Right cardiac atrium (tissue), 5 donors: ENCODE results near the gene RUVBL1. TPM values are rescaled to one million over a fixed set of nuclear protein-coding genes. Genes with fewer than 3 reads are reported as not detected.

ENCODE experiments used
- ATAC-seq, 2 donors: fragments of 200-7000 bp; cut with Tn5 transposase; one replicate each; pipeline versions ENCODE4 v1.8.0 to v1.9.1; 2020; ENCODE audit warnings: moderate library complexity in 2 of 2, mild to moderate bottlenecking in 1 of 2
- DNase-seq, 3 donors: peaks; one replicate each; pipeline ENCODE4 v3.0.0-alpha.2; 2020
- H3K27ac ChIP-seq: one replicate; pipeline ENCODE4 v1.5.1; 2013; ENCODE audit warnings: mild to moderate bottlenecking, low read length, control low read depth, moderate library complexity
- H3K27me3 ChIP-seq: one replicate; pipeline ENCODE4 v1.6.1; 2013; ENCODE audit not compliant: control insufficient read depth, insufficient read depth
- H3K4me1 ChIP-seq: one replicate; pipeline ENCODE4 v1.6.1; 2013; ENCODE audit warnings: low read length; ENCODE audit not compliant: control insufficient read depth, insufficient read depth
- H3K4me3 ChIP-seq: one replicate; pipeline ENCODE4 v1.5.1; 2013; ENCODE audit warnings: low read length, control low read depth
- H3K9me3 ChIP-seq: one replicate; pipeline ENCODE4 v1.6.1; 2013; ENCODE audit warnings: low read length; ENCODE audit not compliant: control insufficient read depth
- WGBS: extraction: QIAGEN DNeasy Blood & Tissue Kit; methylation state at CpG from one replicate; pipeline ENCODE4 v1.1.7; 2013; 5-methylcytosine and 5-hydroxymethylcytosine counted together
- intact Hi-C, 4 donors: fragments of 100-400 bp; cut with DNase I; formaldehyde crosslinking; loops; one replicate each; pipeline versions ENCODE4 v1.11.0 to v1.14.0; 2022 to 2023
- long read RNA-seq, 4 donors: library from polyadenylated mRNA; unstranded; transcript quantifications; one replicate each; pipeline ENCODE4 v2.0.0, GENCODE V29; 2020 to 2021
- polyA plus RNA-seq: library from polyadenylated mRNA; stranded (reverse); fragments of 200-250 nt; gene quantifications from one replicate; pipeline ENCODE4 v1.2.3, GENCODE V29; 2013
- total RNA-seq, 4 donors: library from RNA; stranded (reverse); fragmentation: NEBNext Ultra II Directional; extraction: Animal tissue kit (Norgen Biotek cat#: 25700); gene quantifications; one replicate each; pipeline ENCODE4 v1.2.1, GENCODE V29; 2021
- donor health status: healthy with polysubstance abuse.
- donor health status: DM: no; HTN: yes; CAD: no.
- donor health status: DM: no; HTN: no; CAD: no.
- donor health status: DM: no; HTN: yes; CAD: no; lungs with severe emphysema.
- donor health status: DM: yes; HTN: yes; CAD: no.

Gene RUVBL1
- 10 to 100 TPM; 20.9 to 27.1 (median 26.6) TPM for total RNA-seq
- 28.9 TPM for polyA plus RNA-seq
- long read RNA-seq, donor 1, transcript RUVBL1-201 (11 exons, 1,761 nt): major isoform, 37 of 51 reads
- long read RNA-seq, donor 1, partial matches to known transcripts: 0 of 51 reads
- long read RNA-seq, donor 1, other reads (novel, unspliced or antisense): 14 of 51 reads
- long read RNA-seq, donor 2, transcript RUVBL1-201 (11 exons, 1,761 nt): major isoform, 17 of 24 reads
- long read RNA-seq, donor 2, partial matches to known transcripts: 1 of 24 reads
- long read RNA-seq, donor 2, other reads (novel, unspliced or antisense): 6 of 24 reads
- long read RNA-seq, donor 3, transcript RUVBL1-201 (11 exons, 1,761 nt): major isoform, 56 of 80 reads
- long read RNA-seq, donor 3, partial matches to known transcripts: 2 of 80 reads
- long read RNA-seq, donor 3, other reads (novel, unspliced or antisense): 22 of 80 reads
- long read RNA-seq, donor 4, transcript RUVBL1-201 (11 exons, 1,761 nt): major isoform, 25 of 32 reads
- long read RNA-seq, donor 4, partial matches to known transcripts: 0 of 32 reads
- long read RNA-seq, donor 4, other reads (novel, unspliced or antisense): 6 of 32 reads

GRCh38 chr3:128123538-128124368 lies at the start of gene RUVBL1:
Gene RUVBL1, minus strand, starts transcription at chr3:128123812. Its CDS starts 88 bp downstream, at chr3:128123724.
- WGBS: 2% methylated on average over 47 of the region's 47 CpGs
- Histone ChIP-seq H3K4me3 (peak within 1 kb of the TSS; percentile 71), H3K4me1 (no peaks in the 10 kb centered on the region), H3K27me3 (no peaks in the 10 kb centered on the region), H3K27ac (peak within 1 kb of the TSS; percentile 14), H3K9me3 (no peaks in the 10 kb centered on the region)
- intact Hi-C loops: no loop called here
- peak; percentile 99 for DNase-seq
- peak; percentile 100 for ATAC-seq

DNA sequence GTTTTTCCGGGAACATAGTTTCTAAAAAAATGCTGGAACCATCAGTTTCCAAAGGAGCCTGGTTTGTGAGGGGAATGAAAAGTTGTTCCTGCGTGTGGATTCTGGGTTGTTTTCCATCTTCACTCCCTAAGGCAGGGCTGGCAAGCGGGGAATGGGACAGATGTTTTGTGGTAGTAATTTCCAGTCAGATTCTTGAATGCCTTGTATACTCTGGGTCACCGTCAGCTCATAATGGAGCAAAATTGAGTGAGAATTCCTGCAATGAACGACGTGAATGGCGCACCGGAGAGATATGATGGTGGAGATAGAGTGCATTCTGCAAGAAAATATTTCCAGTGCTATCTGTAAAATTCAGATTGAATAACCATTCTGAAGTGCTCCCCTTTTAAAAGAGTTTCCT lies 49.6 kb upstream of the RUVBL1 start:
- Histone ChIP-seq H3K27me3 (no peaks in the 10 kb centered on the region), H3K27ac (no peak overlapping the region), H3K4me1 (peaks cover 12% of the 10 kb centered on the region), H3K4me3 (no peak overlapping the region), H3K9me3 (no peaks in the 10 kb centered on the region)
- DNase-seq (peak in 1 of 3 donors; percentile 58), ATAC-seq (no peak)
- intact Hi-C loops: loop anchor here in 2 of 4 donors (5.0 to 10.0 kb wide), 5 partner anchors 142 to 434 kb away; partner anchors contain the start of gene GATA2 (in 1 of the 2)
- WGBS: 71% methylated on average over 8 of the region's 8 CpGs

DNA sequence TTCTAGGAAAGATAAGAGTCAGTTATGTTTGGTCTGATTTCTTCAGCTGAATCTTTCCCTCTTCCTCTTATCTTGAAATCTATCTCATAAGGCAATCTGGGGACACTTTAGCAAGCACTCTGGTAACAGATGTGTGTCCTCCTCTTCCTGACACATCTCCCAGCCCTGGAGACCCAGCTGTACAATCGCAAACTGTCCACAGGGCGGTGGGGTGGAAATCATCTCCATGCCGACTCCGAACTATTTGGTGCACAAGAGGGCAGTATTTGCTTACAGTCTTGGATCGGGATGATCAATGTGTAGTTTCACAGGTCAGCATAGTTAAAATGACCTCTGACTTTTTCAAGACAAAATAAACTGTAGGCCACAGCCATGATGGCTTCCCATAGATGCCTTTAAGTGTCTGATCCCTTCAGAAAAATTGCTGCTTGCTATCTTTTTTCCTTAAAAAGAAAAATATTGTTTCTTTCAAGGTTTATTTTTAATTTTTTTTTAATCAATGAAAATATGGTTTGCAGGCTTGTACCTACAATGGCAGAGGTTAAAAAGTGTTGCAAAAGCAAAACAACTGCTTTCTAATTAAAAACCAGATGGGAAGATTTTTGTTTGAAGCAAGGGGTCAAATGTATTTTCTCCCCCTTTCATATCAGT lies 47.4 kb upstream of the RUVBL1 start:
- Histone ChIP-seq H3K27ac (no peak overlapping the region), H3K4me1 (peaks cover 12% of the 10 kb centered on the region), H3K27me3 (no peaks in the 10 kb centered on the region), H3K4me3 (no peak overlapping the region), H3K9me3 (no peaks in the 10 kb centered on the region)
- ATAC-seq: peak; percentile 82 to 84
- intact Hi-C loops: loop anchor here in 2 of 4 donors (5.0 to 10.0 kb wide), 5 partner anchors 144 to 436 kb away; partner anchors contain the start of gene GATA2 (in 1 of the 2)
- peak; percentile 61 to 80 (median 72) for DNase-seq
- WGBS: 9% methylated on average over 5 of the region's 5 CpGs

- no peak overlapping the region for H3K4me3 ChIP-seq
- H3K4me1 ChIP-seq: peaks cover 4% of the 10 kb centered on the region
- H3K27ac ChIP-seq: no peak overlapping the region
- intact Hi-C loops: loop anchor here in 1 of 4 donors (5.0 kb wide), 1 partner anchor 328 kb away; no protein-coding TSS in a partner anchor
- ATAC-seq: no peak
- 84% methylated on average over 4 of the region's 4 CpGs for WGBS
- no peak for DNase-seq
- H3K9me3 ChIP-seq: no peaks in the 10 kb centered on the region
- no peaks in the 10 kb centered on the region for H3K27me3 ChIP-seq
Measured at GRCh38 chr3:128168836-128169235, 45.2 kb upstream of the RUVBL1 start.

DNA sequence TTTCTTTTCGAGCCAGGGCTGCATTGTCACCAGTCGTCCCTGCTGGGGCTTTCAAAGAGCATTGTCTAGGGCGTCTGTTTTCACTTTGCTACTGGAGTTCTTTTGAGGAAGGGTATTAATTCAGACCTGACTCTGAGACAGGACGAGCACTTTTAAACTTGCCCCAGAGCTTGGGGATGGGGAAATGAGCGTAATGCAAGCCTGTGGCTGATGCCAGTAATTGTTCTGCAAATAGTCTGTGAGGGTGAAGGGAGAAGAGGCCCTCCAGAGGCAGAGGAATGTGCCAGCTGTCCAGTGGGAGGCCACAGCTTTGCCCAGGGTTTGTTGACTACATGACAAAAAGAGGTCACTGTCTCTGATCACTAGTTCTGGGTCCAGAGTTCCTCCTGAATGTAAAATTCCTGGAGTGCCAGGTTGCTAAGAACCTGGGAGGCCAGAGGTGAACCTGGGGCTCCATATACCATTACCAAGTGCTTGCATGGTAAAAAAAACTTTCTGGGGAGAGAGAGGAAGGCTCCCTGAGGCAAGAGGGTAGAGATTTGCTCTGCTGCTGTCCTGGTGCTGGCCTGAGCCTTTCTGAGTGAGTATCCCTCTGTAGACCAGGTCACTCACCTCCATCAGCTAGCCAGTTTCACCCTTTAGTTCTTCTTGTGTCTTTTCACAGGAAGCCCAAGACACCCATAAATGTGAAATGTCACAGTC lies 44.5 kb upstream of the RUVBL1 start:
- intact Hi-C loops: loop anchor here in 1 of 4 donors (5.0 kb wide), 1 partner anchor 329 kb away; no protein-coding TSS in a partner anchor
- Histone ChIP-seq H3K4me3 (no peak overlapping the region), H3K9me3 (no peaks in the 10 kb centered on the region), H3K27me3 (no peaks in the 10 kb centered on the region), H3K27ac (peak overlapping the region; percentile 73), H3K4me1 (peaks cover 2% of the 10 kb centered on the region)
- 61% methylated on average over 5 of the region's 5 CpGs for WGBS
- ATAC-seq (peak; percentile 53 to 58), DNase-seq (no peak)

DNA sequence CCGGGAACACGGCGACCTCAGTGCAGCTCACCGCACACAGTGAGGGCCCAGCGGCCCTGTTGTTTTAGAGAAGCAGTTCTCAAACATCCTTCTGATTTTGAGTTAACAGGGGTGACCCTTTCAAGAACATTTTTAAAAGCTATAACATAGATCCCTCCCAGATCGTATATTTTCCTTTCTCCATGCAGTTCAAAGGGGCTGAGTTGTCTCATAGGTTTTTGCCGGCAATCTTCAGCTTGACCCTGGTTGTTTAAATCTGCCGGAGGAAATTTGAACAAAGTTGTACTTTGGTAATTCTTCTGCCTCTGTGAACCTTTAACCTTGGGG lies 44.0 kb upstream of the RUVBL1 start:
- H3K27me3 ChIP-seq: no peaks in the 10 kb centered on the region
- peaks cover 2% of the 10 kb centered on the region for H3K4me1 ChIP-seq
- intact Hi-C loops: loop anchor here in 1 of 4 donors (5.0 kb wide), 1 partner anchor 330 kb away; no protein-coding TSS in a partner anchor
- ATAC-seq: no peak
- WGBS: 89% methylated on average over 8 of the region's 8 CpGs
- H3K27ac ChIP-seq: peak overlapping the region; percentile 48
- H3K9me3 ChIP-seq: no peaks in the 10 kb centered on the region
- no peak overlapping the region for H3K4me3 ChIP-seq
- DNase-seq: no peak

DNA sequence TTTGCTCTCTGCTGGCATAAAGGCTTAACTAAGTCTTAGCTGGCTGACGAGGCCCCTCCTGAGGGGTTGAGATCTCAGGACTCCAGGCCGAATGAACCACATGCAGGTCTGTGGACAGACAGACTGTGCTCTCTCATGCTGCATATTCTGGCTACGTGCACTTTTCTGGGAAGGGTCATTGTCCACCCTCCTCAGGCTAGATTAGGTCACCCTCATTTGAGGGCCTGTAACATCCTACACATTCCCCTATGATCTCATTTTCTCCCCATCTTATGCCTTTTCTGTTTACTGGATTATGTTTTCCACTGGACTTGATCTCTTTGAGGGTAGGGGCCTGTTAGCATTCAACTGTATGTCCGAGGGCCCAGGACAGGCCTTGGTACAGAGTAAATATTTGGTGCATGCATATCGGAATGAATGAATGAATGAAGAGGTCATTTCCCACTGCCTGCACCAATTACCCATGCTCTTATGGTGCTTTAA lies 43.4 kb upstream of the RUVBL1 start:
- intact Hi-C loops: loop anchor here in 1 of 4 donors (5.0 kb wide), 1 partner anchor 330 kb away; no protein-coding TSS in a partner anchor
- no peak overlapping the region for H3K27ac ChIP-seq
- no peak overlapping the region for H3K4me3 ChIP-seq
- WGBS: 91% methylated on average over 5 of the region's 5 CpGs
- ATAC-seq: no peak
- no peaks in the 10 kb centered on the region for H3K9me3 ChIP-seq
- H3K4me1 ChIP-seq: peaks cover 2% of the 10 kb centered on the region
- H3K27me3 ChIP-seq: no peaks in the 10 kb centered on the region
- DNase-seq: no peak

DNA sequence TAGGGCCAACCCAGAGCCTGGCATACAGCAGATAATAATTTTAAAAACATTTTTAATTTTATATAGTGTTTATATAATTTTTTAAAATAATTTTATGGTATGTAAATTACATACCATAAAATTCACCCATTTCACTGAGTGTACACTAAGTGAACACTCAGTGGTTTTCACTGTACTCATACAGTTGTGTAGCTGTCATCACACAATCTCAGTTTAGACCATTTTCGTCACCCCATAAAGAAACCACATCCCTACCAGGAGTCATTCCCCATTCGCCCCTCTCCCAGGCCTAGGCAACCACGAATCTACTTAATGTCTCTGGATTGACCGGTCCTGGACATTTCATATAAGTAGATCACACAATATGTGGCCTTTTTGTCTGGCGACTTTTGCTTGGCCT lies 39.8 kb upstream of the RUVBL1 start:
- no peaks in the 10 kb centered on the region for H3K4me1 ChIP-seq
- DNase-seq (no peak), ATAC-seq (no peak)
- H3K27ac ChIP-seq: no peak overlapping the region
- H3K27me3 ChIP-seq: no peaks in the 10 kb centered on the region
- H3K4me3 ChIP-seq: no peak overlapping the region
- intact Hi-C loops: no loop called here
- no peaks in the 10 kb centered on the region for H3K9me3 ChIP-seq
- WGBS: 92% methylated on average over 5 of the region's 5 CpGs

DNA sequence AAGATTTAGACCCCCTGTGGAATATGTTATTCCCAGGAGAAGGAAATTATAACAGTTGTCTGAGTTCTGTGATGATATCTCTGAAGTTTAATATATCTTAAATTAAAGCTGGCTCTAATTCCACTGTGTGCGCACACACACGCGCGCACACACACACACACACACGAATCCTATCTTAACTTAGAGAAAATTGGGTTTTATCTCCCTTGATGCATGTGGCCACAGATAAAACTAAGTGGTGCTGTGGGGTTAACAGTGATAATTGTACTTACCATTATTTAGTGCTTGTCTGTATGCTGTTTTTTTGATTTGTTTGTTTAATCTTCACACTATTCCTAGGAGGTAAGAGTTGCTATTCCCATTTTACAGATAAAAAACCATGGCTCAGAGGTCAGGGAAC lies 37.0 kb upstream of the RUVBL1 start:
- WGBS: 88% methylated on average over 5 of the region's 5 CpGs
- no peaks in the 10 kb centered on the region for H3K27me3 ChIP-seq
- H3K9me3 ChIP-seq: no peaks in the 10 kb centered on the region
- ATAC-seq (no peak), DNase-seq (no peak)
- H3K27ac ChIP-seq: no peak overlapping the region
- H3K4me3 ChIP-seq: no peak overlapping the region
- intact Hi-C loops: no loop called here
- H3K4me1 ChIP-seq: no peaks in the 10 kb centered on the region
